ENCODE data around the gene CEL.

Gene CEL

GRCh38 chr9:133117271-133118178, 55.7 kb downstream of the CEL start:
- no peak for DNase-seq (ENCODE audit: low read depth)

- no peak for DNase-seq (ENCODE audit: low read depth)
Observed at GRCh38 chr9:133118179-133118520, 56.4 kb downstream of the CEL start.

- DNase-seq (ENCODE audit: low read depth) = no peak
Observed at GRCh38 chr9:133118568-133118967, 56.8 kb downstream of the CEL start.

- DNase-seq (ENCODE audit: low read depth) = no peak
Observed at GRCh38 chr9:133119103-133119845, 57.5 kb downstream of the CEL start.

- DNase-seq (ENCODE audit: low read depth) = no peak
Observed at GRCh38 chr9:133119846-133120500, 58.2 kb downstream of the CEL start.

- DNase-seq (ENCODE audit: low read depth) = no peak
Observed at GRCh38 chr9:133120501-133121197, 58.9 kb downstream of the CEL start.

All from T-helper 22 cell (primary cell).